ENCODE data around the gene ATP4A. TPM values are rescaled to one million over a fixed set of nuclear protein-coding genes. Genes with fewer than 3 reads are reported as not detected.

ATP4A gene
- total RNA-seq, 1 experiment from 2014 or later: not detected

GRCh38 chr19:35565016-35565856, 1.8 kb upstream of the ATP4A start:
- no peak for DNase-seq (ENCODE audit: low read depth)

DNA sequence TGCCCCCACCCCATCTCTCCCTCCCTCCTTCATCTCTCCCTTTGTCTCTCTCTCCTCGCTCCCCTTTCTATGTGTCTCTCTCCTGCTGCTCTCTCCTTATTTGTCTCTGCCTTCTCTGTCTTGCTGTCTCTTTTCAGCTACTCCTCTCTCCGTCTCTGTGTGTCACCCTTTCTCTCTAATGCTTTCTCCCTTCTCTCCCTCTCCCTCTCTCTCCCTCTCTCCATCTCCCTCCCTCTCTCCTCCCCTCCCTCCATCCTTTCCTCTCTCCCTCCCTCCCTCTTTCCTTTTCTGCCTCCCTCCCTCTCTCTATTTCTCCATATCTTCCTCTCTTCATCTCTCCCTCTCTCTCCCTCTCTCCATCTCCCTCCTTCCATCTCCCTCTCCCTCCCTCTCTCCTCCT, 682 bp downstream of the ATP4A start:
- DNase-seq (ENCODE audit: low read depth): no peak

DNA sequence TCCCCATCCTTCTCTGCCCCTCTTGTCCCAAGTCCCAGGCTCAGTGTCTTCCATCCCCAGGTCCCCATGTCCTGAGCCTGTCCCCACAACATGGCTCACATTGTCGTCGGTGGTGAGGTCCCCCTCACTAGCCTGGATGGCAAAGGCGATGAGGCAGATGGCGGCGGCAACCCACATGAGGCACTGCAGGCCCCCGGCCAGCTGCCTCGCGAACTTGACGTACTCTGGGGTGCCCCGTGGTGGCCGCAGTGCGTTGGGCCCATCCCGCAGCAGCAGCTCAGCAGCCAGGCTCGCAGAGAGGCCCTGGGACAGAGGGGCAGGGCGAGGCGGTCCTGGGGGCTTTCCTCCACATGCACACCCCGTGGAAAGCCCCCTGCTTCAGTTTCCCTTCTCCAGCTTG, 1.1 kb downstream of the ATP4A start:
- DNase-seq (ENCODE audit: low read depth): no peak

GRCh38 chr19:35561436-35561835, 2.0 kb downstream of the ATP4A start:
- DNase-seq (ENCODE audit: low read depth): no peak

DNA sequence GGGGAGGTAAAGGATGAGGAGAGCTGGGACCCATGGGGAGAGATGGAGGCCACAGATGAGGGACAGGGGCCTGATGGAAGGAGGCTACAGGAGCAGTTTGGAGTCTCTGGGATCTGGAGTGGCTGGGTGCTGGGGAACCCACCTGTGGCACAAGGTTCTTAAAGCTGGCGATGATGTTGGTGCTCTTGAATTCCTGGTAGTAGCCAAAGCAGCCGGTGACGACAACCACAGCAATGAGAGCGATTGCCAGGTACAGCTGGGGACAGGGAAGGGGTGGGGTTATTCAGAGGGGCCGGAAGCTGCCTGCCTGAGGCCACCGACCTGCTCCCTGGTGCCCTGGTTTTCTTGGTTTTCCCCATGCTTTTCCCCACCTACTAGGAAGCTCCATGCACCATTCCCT, 2.8 kb downstream of the ATP4A start:
- no peak for DNase-seq (ENCODE audit: low read depth)

DNA sequence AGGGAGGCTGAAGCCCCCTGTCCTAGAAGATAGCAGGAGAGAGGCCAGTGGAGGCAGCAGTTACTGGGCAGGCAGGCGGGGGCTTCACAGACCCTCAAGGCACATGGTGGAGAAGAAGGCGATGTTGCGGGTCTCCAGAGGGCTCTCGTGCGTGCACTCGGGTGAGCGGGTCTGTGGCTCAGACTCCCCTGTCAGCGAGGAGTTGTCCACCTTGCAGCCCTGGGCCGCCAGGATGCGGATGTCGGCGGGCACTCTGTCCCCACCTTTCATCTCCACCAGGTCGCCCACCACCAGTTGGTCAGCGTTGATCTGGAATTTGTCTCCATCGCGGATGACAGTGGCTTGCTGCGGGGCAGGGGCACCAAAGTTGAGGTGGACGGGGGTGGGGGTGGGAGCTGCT, 3.2 kb downstream of the ATP4A start:
- DNase-seq (ENCODE audit: low read depth): no peak

DNA sequence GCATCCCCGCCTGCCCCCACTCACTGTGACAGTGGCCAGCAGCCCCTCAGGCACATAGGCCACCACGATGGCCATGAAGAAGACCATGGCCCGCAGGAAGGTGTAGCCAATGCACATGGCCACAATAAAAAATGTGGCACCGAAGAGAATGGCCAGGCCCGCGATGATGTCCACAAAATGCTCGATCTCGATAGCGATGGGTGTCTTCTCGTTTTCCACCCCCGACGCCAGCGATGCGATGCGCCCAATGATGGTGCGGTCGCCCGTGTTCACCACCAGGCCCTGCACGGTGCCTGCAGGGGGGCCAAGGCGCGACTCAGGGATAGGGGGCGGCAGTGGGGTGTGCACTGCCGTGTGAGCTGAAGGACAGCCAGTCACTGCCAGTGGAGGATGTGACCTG, 3.7 kb downstream of the ATP4A start:
- no peak for DNase-seq (ENCODE audit: low read depth)

GRCh38 chr19:35559281-35559659, 4.2 kb downstream of the ATP4A start:
- no peak for DNase-seq (ENCODE audit: low read depth)

- no peak for DNase-seq (ENCODE audit: low read depth)
These were observed 4.8 kb downstream of the ATP4A start for GRCh38 chr19:35558400-35559280.

DNA sequence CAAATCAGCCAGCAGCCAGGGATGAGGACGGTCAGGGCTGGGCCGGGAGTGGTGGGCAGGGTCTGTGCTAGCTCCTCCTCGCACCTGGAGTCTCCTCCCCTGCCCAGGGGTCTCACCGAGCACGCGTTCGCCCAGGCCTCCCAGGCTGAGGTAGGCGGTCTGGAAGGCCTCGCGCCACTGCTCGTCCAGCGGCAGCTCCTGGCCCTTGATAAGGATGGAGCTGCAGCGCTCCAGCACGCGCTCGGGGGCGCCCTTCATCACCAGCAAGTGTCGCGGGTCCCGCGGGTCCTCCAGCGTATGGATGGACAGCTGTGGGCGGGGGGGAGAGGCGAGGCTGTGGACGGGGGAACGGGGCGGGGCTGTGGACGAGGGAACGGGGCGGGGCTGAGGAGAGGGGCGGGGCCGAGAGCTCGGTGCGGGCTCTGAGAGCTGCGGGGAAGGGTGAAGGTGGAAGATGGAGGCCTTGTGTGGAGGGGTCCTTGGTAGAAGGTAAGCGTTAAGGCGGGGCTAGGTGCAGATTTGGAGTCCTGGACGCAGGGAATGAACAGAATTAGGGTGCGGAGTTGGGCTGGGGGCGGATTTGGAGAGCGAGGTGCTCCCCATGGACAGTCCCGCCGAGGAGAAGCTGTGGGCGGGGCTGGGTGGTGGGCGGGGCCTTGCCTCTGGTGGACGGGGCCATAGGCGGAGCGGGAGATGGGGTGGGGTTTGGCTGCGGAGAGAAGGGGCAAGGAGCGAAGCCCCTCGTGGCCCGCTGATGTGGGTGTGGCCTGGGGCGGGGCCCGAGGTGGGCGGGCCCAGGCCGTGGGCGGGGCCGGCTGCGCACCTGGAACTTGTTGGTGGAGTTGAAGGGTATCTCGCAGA, 5.7 kb downstream of the ATP4A start:
- DNase-seq (ENCODE audit: low read depth): peak; percentile 11

GRCh38 chr19:35556846-35557538, 6.5 kb downstream of the ATP4A start:
- no peak for DNase-seq (ENCODE audit: low read depth)

GRCh38 chr19:35556025-35556590, 7.3 kb downstream of the ATP4A start:
- no peak for DNase-seq (ENCODE audit: low read depth)

GRCh38 chr19:35555301-35556005, 8.0 kb downstream of the ATP4A start:
- peak; percentile 22 for DNase-seq (ENCODE audit: low read depth)

DNA sequence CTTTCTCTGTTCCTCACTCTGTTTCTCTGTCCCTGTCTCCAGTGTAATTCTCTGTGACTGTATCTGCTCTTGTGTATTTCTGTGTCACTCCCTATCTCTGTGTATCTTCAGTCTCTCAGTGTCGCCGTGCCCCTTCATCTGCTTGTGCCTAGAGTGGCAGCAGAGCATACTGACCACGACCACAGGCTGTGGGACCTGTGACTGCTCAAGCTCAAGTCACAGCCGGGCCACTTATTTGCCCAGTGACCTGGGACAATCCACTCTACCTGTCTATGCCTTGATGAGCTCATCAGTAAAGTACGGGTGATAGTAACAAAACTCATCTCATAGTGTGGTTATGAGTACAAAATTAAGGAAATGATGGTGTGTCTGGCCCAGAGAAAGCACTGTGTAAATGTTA, 9.4 kb downstream of the ATP4A start:
- no peak for DNase-seq (ENCODE audit: low read depth)

DNA sequence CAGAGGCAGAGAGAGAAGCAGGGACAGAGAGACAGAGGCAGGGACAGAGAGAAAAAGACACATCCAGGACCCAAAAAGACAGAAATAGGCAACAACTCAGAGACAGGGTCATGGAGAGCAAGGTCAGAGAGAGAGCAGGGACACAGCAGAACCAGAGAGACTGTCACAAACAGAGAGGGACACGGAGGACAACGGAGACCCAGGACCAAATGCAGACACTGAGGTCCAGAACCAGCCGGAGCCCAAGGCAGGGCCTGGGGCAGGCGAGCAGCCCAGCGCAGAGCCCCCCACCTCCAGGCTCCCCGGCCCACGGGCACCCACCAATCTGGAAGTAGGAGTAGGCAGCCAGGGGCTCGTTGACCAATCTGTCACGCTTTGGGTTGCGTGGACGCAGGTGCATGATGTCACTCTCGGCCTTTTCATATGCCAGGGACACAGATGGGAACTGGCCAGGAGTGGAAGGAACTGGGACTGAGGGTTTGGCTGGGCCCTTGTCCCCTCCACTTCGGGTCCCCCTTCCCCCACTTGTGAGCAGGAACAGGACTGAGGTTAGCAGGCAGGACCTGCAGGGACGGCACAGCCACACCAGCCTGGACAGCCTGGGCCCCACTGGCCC, 10.0 kb downstream of the ATP4A start:
- DNase-seq (ENCODE audit: low read depth): no peak

DNA sequence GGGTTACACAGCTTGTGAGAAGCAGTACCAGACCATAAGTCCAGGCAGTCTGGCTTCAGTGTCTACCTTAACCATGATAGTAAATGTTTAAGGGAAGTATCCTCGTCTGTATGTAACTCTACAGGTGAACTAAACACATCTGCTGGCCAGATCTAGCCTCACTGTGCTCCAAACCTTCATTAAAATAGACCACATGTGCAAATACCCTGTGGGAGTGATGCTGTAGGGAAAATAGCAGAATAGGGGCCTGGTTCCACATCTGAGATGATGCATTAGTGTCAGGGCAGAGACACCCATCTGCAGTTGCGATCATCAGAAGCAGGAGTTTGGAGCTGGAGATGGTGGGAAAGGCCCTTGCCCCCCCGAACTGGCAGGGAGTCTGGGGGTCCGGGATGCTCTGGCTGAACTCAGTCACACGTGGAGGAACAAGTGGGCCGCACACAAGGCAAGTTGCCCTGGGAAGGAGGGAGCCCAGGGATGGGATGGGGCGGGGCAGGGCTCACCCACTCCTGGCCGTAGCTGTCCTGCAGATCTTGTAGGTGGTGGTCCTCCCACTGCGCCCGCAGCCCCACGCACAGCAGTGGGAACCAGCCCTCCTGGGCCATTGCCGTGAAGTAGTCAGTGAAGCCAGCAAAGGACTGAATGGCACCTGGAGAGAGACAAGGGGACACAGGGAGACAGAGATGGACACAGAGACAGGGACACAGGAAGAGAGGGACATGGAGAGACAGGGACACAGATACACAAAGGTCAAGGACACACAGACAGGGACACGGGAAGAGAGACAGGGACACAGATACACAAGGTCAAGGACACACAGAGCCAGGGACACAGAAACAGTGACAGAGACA, 10.7 kb downstream of the ATP4A start:
- DNase-seq (ENCODE audit: low read depth): no peak

- no peak for DNase-seq (ENCODE audit: low read depth)
These were observed 12.2 kb downstream of the ATP4A start for GRCh38 chr19:35551091-35551810.

GRCh38 chr19:35549879-35550523, 13.5 kb downstream of the ATP4A start:
- DNase-seq (ENCODE audit: low read depth): no peak
